ENCODE data around the gene ADORA2B. TPM values are rescaled to one million over a fixed set of nuclear protein-coding genes. Genes with fewer than 3 reads are reported as not detected.

The ADORA2B gene
- total RNA-seq, 2 experiments from 2014 or later, result not detected

DNA sequence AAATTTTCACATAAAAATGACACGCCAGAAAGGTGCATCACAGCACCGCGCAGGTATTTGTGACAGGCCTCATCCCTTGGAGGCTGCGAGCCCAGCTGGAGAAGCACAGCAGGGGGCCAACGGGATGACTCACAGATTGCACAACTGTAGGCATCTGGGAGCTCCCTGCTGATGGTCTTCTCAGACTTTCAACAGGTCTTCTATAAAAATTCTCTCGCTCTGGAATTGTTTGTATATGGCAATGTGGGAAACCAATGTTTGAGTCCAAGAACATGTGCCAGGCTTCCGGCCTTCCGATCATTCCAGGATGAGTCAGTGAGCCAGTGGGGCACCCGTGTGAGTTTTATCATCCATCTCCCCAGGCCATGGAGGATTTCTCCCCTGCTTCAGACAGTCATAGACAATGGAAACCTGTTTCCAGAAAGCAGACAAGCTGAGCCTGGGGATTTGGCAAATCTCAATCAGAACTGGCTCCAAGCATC lies 24.1 kb upstream of the ADORA2B start:
- intact Hi-C loops (cut with micrococcal nuclease; ENCODE audit: unreplicated experiment), result no loop called here
- Histone ChIP-seq H3K36me3 (ENCODE audit: insufficient read depth, low read length) (no peaks in the 10 kb centered on the region), H3K4me2 (ENCODE audit: low read length) (no peak overlapping the region), H3K4me1 (ENCODE audit: insufficient read depth, low read length, poor library complexity, severe bottlenecking) (no peaks in the 10 kb centered on the region), H3K27ac (ENCODE audit: low read depth, low read length, poor library complexity, severe bottlenecking) (no peak overlapping the region), H3K4me3 (ENCODE audit: low read depth, low read length, poor library complexity, severe bottlenecking) (no peak overlapping the region), H2AFZ (ENCODE audit: low read length) (no peak overlapping the region), H4K20me1 (ENCODE audit: insufficient read depth, low read length) (no peaks in the 10 kb centered on the region), H3K9me2 (ENCODE audit: insufficient read depth, low read length) (no peaks in the 10 kb centered on the region), H3K9me3 (ENCODE audit: low read length) (no peaks in the 10 kb centered on the region), H3K79me2 (ENCODE audit: insufficient read depth, low read depth, low read length) (no peaks in the 10 kb centered on the region)
- BruUV-seq (replicated peaks), result no TSS peak
- CTCF ChIA-PET (ENCODE audit: unreplicated experiment), result no interaction called here
- no peak for DNase-seq (ENCODE audit: low spot score)
- TF ChIP-seq, protein P1, sequence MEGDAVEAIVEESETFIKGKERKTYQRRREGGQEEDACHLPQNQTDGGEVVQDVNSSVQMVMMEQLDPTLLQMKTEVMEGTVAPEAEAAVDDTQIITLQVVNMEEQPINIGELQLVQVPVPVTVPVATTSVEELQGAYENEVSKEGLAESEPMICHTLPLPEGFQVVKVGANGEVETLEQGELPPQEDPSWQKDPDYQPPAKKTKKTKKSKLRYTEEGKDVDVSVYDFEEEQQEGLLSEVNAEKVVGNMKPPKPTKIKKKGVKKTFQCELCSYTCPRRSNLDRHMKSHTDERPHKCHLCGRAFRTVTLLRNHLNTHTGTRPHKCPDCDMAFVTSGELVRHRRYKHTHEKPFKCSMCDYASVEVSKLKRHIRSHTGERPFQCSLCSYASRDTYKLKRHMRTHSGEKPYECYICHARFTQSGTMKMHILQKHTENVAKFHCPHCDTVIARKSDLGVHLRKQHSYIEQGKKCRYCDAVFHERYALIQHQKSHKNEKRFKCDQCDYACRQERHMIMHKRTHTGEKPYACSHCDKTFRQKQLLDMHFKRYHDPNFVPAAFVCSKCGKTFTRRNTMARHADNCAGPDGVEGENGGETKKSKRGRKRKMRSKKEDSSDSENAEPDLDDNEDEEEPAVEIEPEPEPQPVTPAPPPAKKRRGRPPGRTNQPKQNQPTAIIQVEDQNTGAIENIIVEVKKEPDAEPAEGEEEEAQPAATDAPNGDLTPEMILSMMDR (conservative IDR thresholded peaks at IDR 0.05; ENCODE audit: low read length), result no peak
- no peak for TF ChIP-seq EZH2phosphoT487 (IDR thresholded peaks at IDR 0.05; ENCODE audit: borderline replicate concordance, low read depth, low read length)
- POLR2A ChIA-PET, result no interaction called here

DNA sequence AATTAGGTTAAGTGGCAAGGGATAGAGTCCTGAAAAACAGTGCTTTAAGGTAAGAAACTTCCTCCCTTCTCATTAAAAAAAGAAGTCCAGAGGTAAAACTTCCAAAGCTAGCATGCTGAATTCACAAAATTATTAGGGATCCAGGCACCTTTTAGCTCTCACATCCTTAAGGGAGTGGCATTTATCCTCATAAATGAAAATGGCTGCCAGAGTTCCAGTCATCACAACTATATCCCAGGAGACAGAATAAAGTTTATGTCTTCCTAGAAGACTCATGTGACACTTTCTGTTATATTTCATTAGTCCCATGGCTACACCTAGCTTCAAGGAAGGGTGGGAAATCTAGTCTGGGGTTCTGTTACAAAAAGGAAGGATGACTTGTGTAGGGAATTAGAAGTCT lies 23.3 kb upstream of the ADORA2B start:
- CTCF ChIA-PET (ENCODE audit: unreplicated experiment), result no interaction called here
- H3K79me2 ChIP-seq (ENCODE audit: insufficient read depth, low read depth, low read length), result no peaks in the 10 kb centered on the region
- no peaks in the 10 kb centered on the region for H4K20me1 ChIP-seq (ENCODE audit: insufficient read depth, low read length)
- H3K4me2 ChIP-seq (ENCODE audit: low read length), result no peak overlapping the region
- no peak for DNase-seq (ENCODE audit: low spot score)
- TF ChIP-seq, protein P1 (conservative IDR thresholded peaks at IDR 0.05; ENCODE audit: low read length), result no peak
- no peak for TF ChIP-seq EZH2phosphoT487 (IDR thresholded peaks at IDR 0.05; ENCODE audit: borderline replicate concordance, low read depth, low read length)
- no peak overlapping the region for H3K4me3 ChIP-seq (ENCODE audit: low read depth, low read length, poor library complexity, severe bottlenecking)
- no peak overlapping the region for H2AFZ ChIP-seq (ENCODE audit: low read length)
- POLR2A ChIA-PET, result no interaction called here
- H3K9me2 ChIP-seq (ENCODE audit: insufficient read depth, low read length), result no peaks in the 10 kb centered on the region
- no peaks in the 10 kb centered on the region for H3K4me1 ChIP-seq (ENCODE audit: insufficient read depth, low read length, poor library complexity, severe bottlenecking)
- no peaks in the 10 kb centered on the region for H3K9me3 ChIP-seq (ENCODE audit: low read length)
- no TSS peak for BruUV-seq (replicated peaks)
- H3K27ac ChIP-seq (ENCODE audit: low read depth, low read length, poor library complexity, severe bottlenecking), result no peak overlapping the region
- no peaks in the 10 kb centered on the region for H3K36me3 ChIP-seq (ENCODE audit: insufficient read depth, low read length)
- intact Hi-C loops (cut with micrococcal nuclease; ENCODE audit: unreplicated experiment), result no loop called here

DNA sequence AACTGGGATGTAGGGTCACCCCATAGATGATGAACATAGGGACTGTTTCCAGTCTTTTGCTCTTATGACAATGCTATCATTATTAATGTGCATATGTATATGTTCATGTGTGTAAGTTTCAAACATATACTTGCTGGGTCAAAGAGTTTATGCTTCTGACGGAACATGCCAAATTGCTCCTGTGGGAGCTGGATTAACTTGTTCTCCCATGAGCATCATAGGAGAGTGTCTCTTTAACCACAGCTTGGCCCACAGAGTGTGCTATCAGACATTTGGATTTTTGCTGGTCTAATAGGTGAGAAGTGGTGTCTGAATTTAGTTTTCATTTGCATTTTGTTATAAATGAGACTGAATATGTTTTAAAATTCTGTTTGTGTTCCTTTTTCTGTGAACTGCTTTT lies 22.3 kb upstream of the ADORA2B start:
- POLR2A ChIA-PET, result no interaction called here
- H3K4me3 ChIP-seq (ENCODE audit: low read depth, low read length, poor library complexity, severe bottlenecking), result no peak overlapping the region
- no peaks in the 10 kb centered on the region for H4K20me1 ChIP-seq (ENCODE audit: insufficient read depth, low read length)
- DNase-seq (ENCODE audit: low spot score), result no peak
- CTCF ChIA-PET (ENCODE audit: unreplicated experiment), result no interaction called here
- intact Hi-C loops (cut with micrococcal nuclease; ENCODE audit: unreplicated experiment), result no loop called here
- H3K79me2 ChIP-seq (ENCODE audit: insufficient read depth, low read depth, low read length), result no peaks in the 10 kb centered on the region
- TF ChIP-seq, protein P1 (conservative IDR thresholded peaks at IDR 0.05; ENCODE audit: low read length), result no peak
- no peak for TF ChIP-seq EZH2phosphoT487 (IDR thresholded peaks at IDR 0.05; ENCODE audit: borderline replicate concordance, low read depth, low read length)
- no peaks in the 10 kb centered on the region for H3K9me2 ChIP-seq (ENCODE audit: insufficient read depth, low read length)
- no peak overlapping the region for H3K27ac ChIP-seq (ENCODE audit: low read depth, low read length, poor library complexity, severe bottlenecking)
- H3K4me1 ChIP-seq (ENCODE audit: insufficient read depth, low read length, poor library complexity, severe bottlenecking), result no peaks in the 10 kb centered on the region
- H3K9me3 ChIP-seq (ENCODE audit: low read length), result no peaks in the 10 kb centered on the region
- no peaks in the 10 kb centered on the region for H3K36me3 ChIP-seq (ENCODE audit: insufficient read depth, low read length)
- BruUV-seq (replicated peaks), result no TSS peak
- no peak overlapping the region for H2AFZ ChIP-seq (ENCODE audit: low read length)
- H3K4me2 ChIP-seq (ENCODE audit: low read length), result no peak overlapping the region
